OCI-LY1 (cell line): ENCODE measurements around the gene MIS18A.

Source experiments
- CTCF ChIP-seq: fragments of 200-600 bp; sonication (generic), shearing (Covaris generic); IDR thresholded peaks from 2 replicates; pipeline ENCODE4 v1.5.1; 2017; ENCODE audit warnings: mild to moderate bottlenecking, antibody characterized with exemption, low read length, moderate library complexity, mixed read lengths
- EZH2 ChIP-seq: fragments of 200-600 bp; sonication (generic), shearing (Covaris generic); IDR thresholded peaks from 2 replicates; pipeline ENCODE4 v1.8.0; 2017; ENCODE audit warnings: borderline replicate concordance, mixed run types, mild to moderate bottlenecking, antibody characterized with exemption, low read length, moderate library complexity, mixed read lengths

DNA sequence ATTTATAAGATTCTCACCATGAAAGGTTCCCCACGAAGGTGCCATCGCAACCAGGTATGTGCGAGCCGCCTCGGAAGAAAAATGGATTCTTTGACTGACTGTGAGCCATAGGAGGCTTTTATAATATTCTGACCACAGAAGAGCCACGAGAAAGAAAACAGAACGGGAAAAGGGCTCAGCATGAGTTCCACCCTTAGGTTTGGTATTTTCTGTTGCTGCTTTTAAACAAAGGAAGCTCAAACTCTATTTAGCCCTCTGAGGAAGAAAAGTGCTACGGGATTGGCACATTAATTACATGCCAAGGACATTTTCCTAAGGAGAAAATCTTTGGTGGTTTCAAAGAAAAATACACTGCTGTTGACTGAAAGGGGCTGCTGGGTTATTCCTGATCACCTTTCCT is 39.3 kb downstream of the MIS18A start:
- TF ChIP-seq CTCF, result no peak
- TF ChIP-seq EZH2, result no peak
